Astrocyte (in vitro differentiated cells and primary cell): Measurements from ENCODE around the gene DMGDH. TPM values are rescaled to one million over a fixed set of nuclear protein-coding genes. Genes with fewer than 3 reads are reported as not detected.

Source experiments
- DNase-seq: peaks from one replicate; pipeline ENCODE4 v3.0.0-alpha.2; 2010; ENCODE audit warnings: low read depth
- FAIRE-seq: peaks from 2 replicates; lab custom pipeline; 2011; peaks lifted over from hg19 to GRCh38; lab: Jason Lieb, UNC
- H2AFZ ChIP-seq: 2 replicates; pipeline ENCODE4 v1.6.0; 2012; ENCODE audit warnings: low read depth, low read length, inconsistent platforms
- H3K27ac ChIP-seq: 2 replicates; pipeline ENCODE4 v1.5.1; 2011; ENCODE audit warnings: low read depth, low read length, inconsistent platforms
- H3K27me3 ChIP-seq: 2 replicates; pipeline ENCODE4 v1.6.0; 2011; ENCODE audit warnings: low read length, inconsistent platforms; ENCODE audit not compliant: insufficient read depth
- H3K36me3 ChIP-seq: 2 replicates; pipeline ENCODE4 v1.5.1; 2011; ENCODE audit warnings: low read length, inconsistent platforms; ENCODE audit not compliant: insufficient read depth
- H3K4me1 ChIP-seq: 2 replicates; pipeline ENCODE4 v1.5.1; 2011; ENCODE audit warnings: low read length, inconsistent platforms; ENCODE audit not compliant: insufficient read depth
- H3K4me2 ChIP-seq: 2 replicates; pipeline ENCODE4 v1.6.0; 2012; ENCODE audit warnings: low read length, inconsistent platforms
- H3K4me3 ChIP-seq: 2 replicates; pipeline ENCODE4 v1.5.1; 2011; ENCODE audit warnings: low read depth, mild to moderate bottlenecking, low read length, inconsistent platforms; ENCODE audit not compliant: insufficient read depth
- H3K79me2 ChIP-seq: 2 replicates; pipeline ENCODE4 v1.6.0; 2012; ENCODE audit warnings: mild to moderate bottlenecking, low read length, inconsistent platforms; ENCODE audit not compliant: insufficient read depth
- H3K9ac ChIP-seq: 2 replicates; pipeline ENCODE4 v1.6.0; 2012; ENCODE audit warnings: mild to moderate bottlenecking, low read length, inconsistent platforms
- H3K9me3 ChIP-seq: 2 replicates; pipeline ENCODE4 v1.5.1; 2012; ENCODE audit warnings: low read depth, mild to moderate bottlenecking, low read length, inconsistent platforms; ENCODE audit not compliant: insufficient read depth
- H4K20me1 ChIP-seq: 2 replicates; pipeline ENCODE4 v1.6.0; 2012; ENCODE audit warnings: low read length, inconsistent platforms; ENCODE audit not compliant: insufficient read depth
- H3K27ac Mint-ChIP-seq: one replicate; pipeline ENCODE4 v1.8.0; 2021; ENCODE audit warnings: mild to moderate bottlenecking, mixed read lengths; ENCODE audit not compliant: unreplicated experiment
- H3K27me3 Mint-ChIP-seq: one replicate; pipeline ENCODE4 v1.8.0; 2021; ENCODE audit warnings: low read depth, mixed read lengths; ENCODE audit not compliant: unreplicated experiment
- H3K36me3 Mint-ChIP-seq: one replicate; pipeline ENCODE4 v1.8.0; 2021; ENCODE audit warnings: low read depth, mixed read lengths; ENCODE audit not compliant: unreplicated experiment
- H3K4me1 Mint-ChIP-seq: one replicate; pipeline ENCODE4 v1.8.0; 2021; ENCODE audit warnings: low read depth, mixed read lengths; ENCODE audit not compliant: unreplicated experiment
- H3K4me3 Mint-ChIP-seq: one replicate; pipeline ENCODE4 v1.8.0; 2021; ENCODE audit warnings: mild to moderate bottlenecking, moderate library complexity, mixed read lengths; ENCODE audit not compliant: unreplicated experiment
- H3K9me3 Mint-ChIP-seq: one replicate; pipeline ENCODE4 v1.8.0; 2021; ENCODE audit warnings: mild to moderate bottlenecking, mixed read lengths; ENCODE audit not compliant: unreplicated experiment
- EZH2 ChIP-seq: IDR thresholded peaks from 2 replicates; pipeline ENCODE4 v1.6.1; 2012; ENCODE audit warnings: mild to moderate bottlenecking, low read length, inconsistent platforms; ENCODE audit not compliant: insufficient read depth
- total RNA-seq: library from RNA; stranded (reverse); gene quantifications from 2 replicates; pipeline ENCODE4 v1.2.1, GENCODE V29; 2021
- TF ChIP-seq, protein P1 (sequence below): IDR thresholded peaks from 2 replicates; pipeline ENCODE4 v1.5.1; 2011; ENCODE audit warnings: low read depth, mild to moderate bottlenecking, inconsistent platforms, low read length, moderate library complexity; ENCODE audit not compliant: insufficient read depth

DMGDH gene
- total RNA-seq, 1 donor from 2014 or later: not detected

DNA sequence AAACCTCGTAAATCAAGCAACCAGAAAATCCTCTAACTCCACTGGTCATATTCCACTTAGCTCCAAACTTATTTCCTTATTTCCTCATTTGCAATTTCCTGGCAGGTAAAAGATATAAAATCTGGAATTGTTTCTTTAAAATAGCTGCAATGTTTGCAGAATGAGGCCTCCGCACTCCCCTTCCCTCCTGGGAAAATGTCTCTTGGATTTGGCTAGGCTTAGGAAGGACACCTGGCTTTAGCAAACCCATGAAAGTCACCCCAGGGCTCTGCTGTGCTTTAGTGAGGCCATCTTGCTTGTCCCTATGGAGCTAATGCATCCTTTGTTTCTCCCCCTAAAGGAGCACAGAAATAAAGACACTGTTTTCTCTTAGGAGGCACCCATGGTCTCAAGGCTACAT lies 94.9 kb downstream of the DMGDH start:
- Mint-ChIP-seq H3K9me3 (no peaks in the 10 kb centered on the region), H3K27ac (no peak overlapping the region), H3K4me3 (no peak overlapping the region), H3K36me3 (no peaks in the 10 kb centered on the region), H3K27me3 (no peaks in the 10 kb centered on the region), H3K4me1 (peaks cover 1% of the 10 kb centered on the region)
- no peak overlapping the region for H3K4me3 ChIP-seq
- peaks cover 4% of the 10 kb centered on the region for H3K4me1 ChIP-seq
- H3K9me3 ChIP-seq: no peaks in the 10 kb centered on the region
- H3K27me3 ChIP-seq: no peaks in the 10 kb centered on the region
- no peak overlapping the region for H3K9ac ChIP-seq
- DNase-seq (no peak), FAIRE-seq (no peak)
- H3K79me2 ChIP-seq: no peaks in the 10 kb centered on the region
- H3K36me3 ChIP-seq: no peaks in the 10 kb centered on the region
- H3K27ac ChIP-seq: no peak overlapping the region
- no peak overlapping the region for H2AFZ ChIP-seq
- H4K20me1 ChIP-seq: peaks cover 7% of the 10 kb centered on the region
- H3K4me2 ChIP-seq: no peak overlapping the region
- TF ChIP-seq EZH2: no peak
- TF ChIP-seq, protein P1, sequence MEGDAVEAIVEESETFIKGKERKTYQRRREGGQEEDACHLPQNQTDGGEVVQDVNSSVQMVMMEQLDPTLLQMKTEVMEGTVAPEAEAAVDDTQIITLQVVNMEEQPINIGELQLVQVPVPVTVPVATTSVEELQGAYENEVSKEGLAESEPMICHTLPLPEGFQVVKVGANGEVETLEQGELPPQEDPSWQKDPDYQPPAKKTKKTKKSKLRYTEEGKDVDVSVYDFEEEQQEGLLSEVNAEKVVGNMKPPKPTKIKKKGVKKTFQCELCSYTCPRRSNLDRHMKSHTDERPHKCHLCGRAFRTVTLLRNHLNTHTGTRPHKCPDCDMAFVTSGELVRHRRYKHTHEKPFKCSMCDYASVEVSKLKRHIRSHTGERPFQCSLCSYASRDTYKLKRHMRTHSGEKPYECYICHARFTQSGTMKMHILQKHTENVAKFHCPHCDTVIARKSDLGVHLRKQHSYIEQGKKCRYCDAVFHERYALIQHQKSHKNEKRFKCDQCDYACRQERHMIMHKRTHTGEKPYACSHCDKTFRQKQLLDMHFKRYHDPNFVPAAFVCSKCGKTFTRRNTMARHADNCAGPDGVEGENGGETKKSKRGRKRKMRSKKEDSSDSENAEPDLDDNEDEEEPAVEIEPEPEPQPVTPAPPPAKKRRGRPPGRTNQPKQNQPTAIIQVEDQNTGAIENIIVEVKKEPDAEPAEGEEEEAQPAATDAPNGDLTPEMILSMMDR: no peak

DNA sequence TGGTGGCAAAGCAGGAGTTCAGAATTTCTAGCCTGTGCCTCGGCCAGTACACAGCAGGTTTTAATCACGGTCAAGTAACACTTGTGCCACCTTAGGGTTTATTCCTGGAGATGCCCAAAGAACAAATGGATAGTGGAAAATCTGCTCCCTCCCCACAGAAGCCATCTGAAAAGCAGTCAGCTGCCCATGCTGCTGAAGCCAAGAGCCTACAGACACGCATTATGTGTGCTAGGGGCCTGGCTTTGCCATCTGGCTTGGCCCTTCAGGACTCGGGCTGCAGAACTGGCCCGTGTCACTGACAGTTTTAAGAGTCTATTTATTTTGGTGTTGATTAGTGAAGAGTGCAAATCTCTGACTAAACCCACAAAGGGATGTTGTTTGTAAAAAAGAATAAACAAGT lies 95.5 kb downstream of the DMGDH start:
- no peak overlapping the region for H2AFZ ChIP-seq
- Mint-ChIP-seq H3K9me3 (no peaks in the 10 kb centered on the region), H3K4me1 (no peaks in the 10 kb centered on the region), H3K36me3 (no peaks in the 10 kb centered on the region), H3K27me3 (no peaks in the 10 kb centered on the region), H3K27ac (no peak overlapping the region), H3K4me3 (no peak overlapping the region)
- H3K4me3 ChIP-seq: no peak overlapping the region
- no peaks in the 10 kb centered on the region for H3K27me3 ChIP-seq
- H3K4me2 ChIP-seq: no peak overlapping the region
- peaks cover 4% of the 10 kb centered on the region for H3K4me1 ChIP-seq
- no peaks in the 10 kb centered on the region for H3K9me3 ChIP-seq
- no peak overlapping the region for H3K27ac ChIP-seq
- no peak for DNase-seq
- no peaks in the 10 kb centered on the region for H3K36me3 ChIP-seq
- no peaks in the 10 kb centered on the region for H3K79me2 ChIP-seq
- no peak for FAIRE-seq
- TF ChIP-seq EZH2: no peak
- TF ChIP-seq, protein P1: no peak
- peaks cover 7% of the 10 kb centered on the region for H4K20me1 ChIP-seq
- no peak overlapping the region for H3K9ac ChIP-seq

DNA sequence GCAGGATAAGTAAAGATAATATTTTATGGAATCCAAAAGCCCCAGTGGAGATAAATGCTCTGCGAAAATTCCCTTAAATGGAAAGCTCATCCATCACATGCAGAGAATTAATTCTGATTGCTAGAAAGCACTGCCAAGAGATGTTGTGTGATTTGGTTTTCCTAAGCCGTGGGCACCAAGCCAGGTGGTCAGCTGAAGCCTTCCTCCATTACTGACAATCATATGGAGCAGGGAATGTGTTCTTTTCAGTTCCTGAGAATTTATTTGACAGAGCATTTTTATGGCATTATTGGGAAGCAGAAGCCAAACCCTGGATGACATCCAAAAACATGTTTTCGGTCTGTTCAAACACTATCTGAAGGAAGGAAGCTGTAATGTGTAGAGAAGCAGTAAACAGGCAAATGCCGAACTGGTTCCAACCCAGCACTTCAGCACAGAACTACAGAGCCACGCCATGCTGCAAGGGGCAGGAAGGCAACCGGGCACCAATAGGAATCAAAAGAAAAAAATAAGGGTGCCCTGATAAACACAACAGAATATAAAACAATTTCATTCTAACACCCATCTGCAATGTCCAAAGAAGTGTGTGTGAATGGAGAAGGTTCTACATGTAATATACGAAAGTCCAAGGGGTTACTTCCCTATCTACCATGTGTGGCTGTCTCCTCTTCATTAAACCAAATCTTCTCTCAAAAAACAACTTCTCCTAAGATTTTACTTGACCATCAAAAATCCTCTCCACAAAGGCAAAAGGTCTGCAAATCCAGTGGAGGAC lies 96.6 kb downstream of the DMGDH start:
- H3K4me2 ChIP-seq: peak overlapping the region; percentile 54

More for the DNA sequence above, 96.6 kb downstream of the DMGDH start:
- H2AFZ ChIP-seq: no peak overlapping the region
- no peak overlapping the region for H3K4me3 ChIP-seq
- no peak for TF ChIP-seq EZH2
- TF ChIP-seq, protein P1: no peak
- no peak for FAIRE-seq
- no peaks in the 10 kb centered on the region for H3K79me2 ChIP-seq
- no peaks in the 10 kb centered on the region for H3K9me3 ChIP-seq
- Mint-ChIP-seq H3K36me3 (no peaks in the 10 kb centered on the region), H3K4me1 (no peaks in the 10 kb centered on the region), H3K27me3 (no peaks in the 10 kb centered on the region), H3K4me3 (no peak overlapping the region), H3K9me3 (no peaks in the 10 kb centered on the region), H3K27ac (no peak overlapping the region)
- H4K20me1 ChIP-seq: peaks cover 7% of the 10 kb centered on the region
- H3K9ac ChIP-seq: no peak overlapping the region
- H3K27me3 ChIP-seq: no peaks in the 10 kb centered on the region
- no peak overlapping the region for H3K27ac ChIP-seq
- peak; percentile 63 for DNase-seq
- peaks cover 4% of the 10 kb centered on the region for H3K4me1 ChIP-seq
- no peaks in the 10 kb centered on the region for H3K36me3 ChIP-seq
